IMR-90 (cell line): ENCODE data around the gene FAT1. TPM values are rescaled to one million over a fixed set of nuclear protein-coding genes. Genes with fewer than 3 reads are reported as not detected.

Experiments
- ATAC-seq: fragments of 200-7000 bp; cut with Tn5 transposase; 2 replicates; pipeline ENCODE4 v1.9.1; 2020; ENCODE audit warnings: low read depth, mild to moderate bottlenecking, moderate library complexity
- BruUV-seq: library from RNA; stranded (reverse); fragments of 400-500 nt; replicated peaks from 2 replicates; lab custom pipeline; 2021; lab: Mats Ljungman, UMichigan
- CTCF ChIA-PET: fragments of 300-600 bp; formaldehyde crosslinking; extraction: SDS; loops from one replicate; lab custom pipeline; 2021; ENCODE audit warnings: antibody characterized with exemption; lab: Yijun Ruan, JAX
- POLR2A ChIA-PET: fragments of 300-600 bp; sonication (Branson Sonifier 250); formaldehyde crosslinking; loops from one replicate; lab custom pipeline; 2022; ENCODE audit warnings: antibody characterized with exemption; ENCODE audit not compliant: unreplicated experiment; lab: Charles Lee
- DNase-seq: peaks from one replicate; pipeline ENCODE4 v3.0.0; 2013
- H2AFZ ChIP-seq: replicated peaks from 2 replicates; pipeline ENCODE3; 2013; ENCODE audit warnings: low read length, mild to moderate bottlenecking; ENCODE audit not compliant: poor library complexity
- H2AK5ac ChIP-seq: 2 replicates; pipeline ENCODE4 v1.6.1; 2013; ENCODE audit warnings: low read depth, low read length, inconsistent platforms
- H2AK9ac ChIP-seq: replicated peaks from 2 replicates; pipeline ENCODE3; 2013; ENCODE audit warnings: mild to moderate bottlenecking, low read depth, low read length, moderate library complexity; ENCODE audit not compliant: poor library complexity
- H2BK120ac ChIP-seq: 2 replicates; pipeline ENCODE4 v1.6.1; 2013; ENCODE audit warnings: low read depth, low read length, inconsistent platforms
- H2BK15ac ChIP-seq: 3 replicates; pipeline ENCODE4 v1.6.1; 2013; ENCODE audit warnings: low read depth, low read length, inconsistent platforms
- H2BK20ac ChIP-seq: 2 replicates; pipeline ENCODE4 v1.6.1; 2013; ENCODE audit warnings: low read depth, mild to moderate bottlenecking, inconsistent platforms, low read length, moderate library complexity
- H2BK5ac ChIP-seq: 2 replicates; pipeline ENCODE4 v1.6.1; 2013; ENCODE audit warnings: mild to moderate bottlenecking, low read depth, low read length, inconsistent platforms; ENCODE audit not compliant: poor library complexity, severe bottlenecking
- H3K14ac ChIP-seq: replicated peaks from 2 replicates; pipeline ENCODE4 v1.6.1; 2013; ENCODE audit warnings: low read depth, low read length, inconsistent platforms
- H3K18ac ChIP-seq: 2 replicates; pipeline ENCODE4 v1.6.1; 2013; ENCODE audit warnings: low read depth, low read length, control low read depth
- H3K23ac ChIP-seq: 2 replicates; pipeline ENCODE4 v1.6.1; 2013; ENCODE audit warnings: low read depth, low read length, inconsistent platforms
- H3K27ac ChIP-seq: 2 replicates; pipeline ENCODE4 v1.5.1; 2013; ENCODE audit warnings: mild to moderate bottlenecking, control low read depth, low read length; ENCODE audit not compliant: insufficient read depth
- H3K27me3 ChIP-seq: 2 replicates; pipeline ENCODE4 v1.6.1; 2013; ENCODE audit warnings: low read length; ENCODE audit not compliant: control insufficient read depth, insufficient read depth
- H3K36me3 ChIP-seq: 2 replicates; pipeline ENCODE4 v1.6.1; 2013; ENCODE audit warnings: low read length, mixed read lengths; ENCODE audit not compliant: control insufficient read depth, insufficient read depth
- H3K4ac ChIP-seq: 2 replicates; pipeline ENCODE4 v1.6.1; 2013; ENCODE audit warnings: low read depth, low read length, inconsistent platforms
- H3K4me1 ChIP-seq: 2 replicates; pipeline ENCODE4 v1.6.1; 2013; ENCODE audit warnings: low read length, mixed read lengths; ENCODE audit not compliant: control insufficient read depth, insufficient read depth
- H3K4me2 ChIP-seq: 2 replicates; pipeline ENCODE4 v1.6.1; 2013; ENCODE audit warnings: low read depth, mild to moderate bottlenecking, control low read depth, low read length, moderate library complexity
- H3K4me3 ChIP-seq: 2 replicates; pipeline ENCODE4 v1.5.1; 2013; ENCODE audit warnings: low read depth, mild to moderate bottlenecking, control low read depth, low read length, moderate library complexity; ENCODE audit not compliant: insufficient read depth
- H3K56ac ChIP-seq: 2 replicates; pipeline ENCODE4 v1.6.1; 2013; ENCODE audit warnings: low read length, inconsistent platforms; ENCODE audit not compliant: insufficient read depth; ENCODE audit errors: extremely low read depth
- H3K79me1 ChIP-seq, 2 experiments: 2 replicates each; pipeline ENCODE4 v1.6.1; 2013; ENCODE audit warnings: low read length in 2 of 2, inconsistent platforms in 1 of 2, low read depth in 1 of 2
- H3K9ac ChIP-seq: 2 replicates; pipeline ENCODE4 v1.6.1; 2013; ENCODE audit warnings: low read depth, low read length, control low read depth
- H3K9me1 ChIP-seq: 2 replicates; pipeline ENCODE4 v1.6.1; 2013; ENCODE audit warnings: low read length, inconsistent platforms; ENCODE audit not compliant: insufficient read depth
- H3K9me3 ChIP-seq: 2 replicates; pipeline ENCODE4 v1.6.1; 2013; ENCODE audit warnings: low read length; ENCODE audit not compliant: control insufficient read depth, insufficient read depth
- H4K20me1 ChIP-seq: 2 replicates; pipeline ENCODE4 v1.6.1; 2013; ENCODE audit warnings: low read length, inconsistent platforms; ENCODE audit not compliant: insufficient read depth
- H4K5ac ChIP-seq: 2 replicates; pipeline ENCODE4 v1.6.1; 2013; ENCODE audit warnings: mild to moderate bottlenecking, low read depth, low read length, control low read depth
- H4K8ac ChIP-seq, 2 experiments: 2 replicates each; pipeline ENCODE4 v1.6.1; 2013; ENCODE audit warnings: low read depth in 2 of 2, low read length in 2 of 2, control low read depth in 1 of 2, inconsistent platforms in 1 of 2
- H4K91ac ChIP-seq: 2 replicates; pipeline ENCODE4 v1.6.1; 2013; ENCODE audit warnings: low read depth, low read length, inconsistent platforms; ENCODE audit not compliant: insufficient read depth
- BHLHE40 ChIP-seq: fragments of 150-350 bp; IDR thresholded peaks from 2 replicates; pipeline ENCODE4 v1.6.1; 2016; ENCODE audit warnings: mild to moderate bottlenecking, low read depth, low read length
- CEBPB ChIP-seq: IDR thresholded peaks from 2 replicates; pipeline ENCODE4 v1.6.1; 2012; ENCODE audit warnings: low read depth, low read length, improper control_type of control experiment
- CHD1 ChIP-seq: IDR thresholded peaks from 2 replicates; pipeline ENCODE4 v1.6.1; 2012; ENCODE audit warnings: low read depth, low read length, improper control_type of control experiment
- CTCF ChIP-seq: conservative IDR thresholded peaks from 2 replicates; pipeline ENCODE4 v1.5.1; 2012; ENCODE audit warnings: mild to moderate bottlenecking, low read depth, low read length, improper control_type of control experiment
- ELK1 ChIP-seq: fragments of 150-350 bp; IDR thresholded peaks from 2 replicates; pipeline ENCODE4 v1.6.1; 2016; ENCODE audit warnings: low read depth, mild to moderate bottlenecking, low read length, moderate library complexity, borderline replicate concordance
- FOS ChIP-seq: fragments of 150-350 bp; IDR thresholded peaks from 2 replicates; pipeline ENCODE4 v1.6.1; 2016; ENCODE audit warnings: low read depth, low read length
- MAFK ChIP-seq: IDR thresholded peaks from 2 replicates; pipeline ENCODE4 v1.6.1; 2012; ENCODE audit warnings: low read depth, low read length, improper control_type of control experiment
- MXI1 ChIP-seq: IDR thresholded peaks from 2 replicates; pipeline ENCODE4 v1.6.1; 2012; ENCODE audit warnings: low read depth, mild to moderate bottlenecking, low read length, moderate library complexity, borderline replicate concordance
- NFE2L2 ChIP-seq: fragments of 150-350 bp; IDR thresholded peaks from 2 replicates; pipeline ENCODE4 v1.6.1; 2016; ENCODE audit warnings: low read depth, mild to moderate bottlenecking, low read length
- RAD21 ChIP-seq: IDR thresholded peaks from 2 replicates; pipeline ENCODE4 v1.6.1; 2012; ENCODE audit warnings: low read length, improper control_type of control experiment
- RCOR1 ChIP-seq: IDR thresholded peaks from 2 replicates; pipeline ENCODE4 v1.6.1; 2012; ENCODE audit warnings: mild to moderate bottlenecking, low read length, improper control_type of control experiment; ENCODE audit not compliant: insufficient replicate concordance
- RFX5 ChIP-seq: IDR thresholded peaks from 2 replicates; pipeline ENCODE4 v1.8.0; 2012; ENCODE audit warnings: low read depth, mild to moderate bottlenecking, low read length, moderate library complexity
- SMC3 ChIP-seq: fragments of 150-350 bp; IDR thresholded peaks from 2 replicates; pipeline ENCODE4 v1.6.1; 2016; ENCODE audit warnings: low read depth, mild to moderate bottlenecking, antibody characterized with exemption, low read length, moderate library complexity
- USF2 ChIP-seq: fragments of 150-350 bp; IDR thresholded peaks from 2 replicates; pipeline ENCODE4 v1.6.1; 2017; ENCODE audit warnings: mild to moderate bottlenecking, antibody characterized with exemption, low read length, low read depth
- WGBS, 2 experiments: methylation state at CpG; one replicate each; pipeline versions ENCODE4 v1.1.5 to v1.1.7; 2013; ENCODE audit warnings: missing lambda C conversion rate in 2 of 2; ENCODE audit not compliant: insufficient read length in 1 of 2; ENCODE audit errors: extremely low coverage in 2 of 2; 5-methylcytosine and 5-hydroxymethylcytosine counted together
- dilution Hi-C: fragments of 300-500 bp; cut with HindIII; formaldehyde crosslinking; loops from one replicate; pipeline ENCODE4 v1.14.3; 2018; ENCODE audit warnings: low sequenced_read_pairs; ENCODE audit not compliant: unreplicated experiment
- in situ Hi-C: fragments of 300-500 bp; cut with MboI; formaldehyde crosslinking; loops from 3 replicates; pipeline ENCODE4 v1.14.3; 2019; ENCODE audit warnings: low sequenced_read_pairs, inconsistent platforms, mixed read lengths
- intact Hi-C: fragments of 100-400 bp; cut with micrococcal nuclease; formaldehyde crosslinking; loops from 2 replicates; pipeline ENCODE4 v1.10.0; 2022
- polyA plus RNA-seq, 3 experiments: library from polyadenylated mRNA; depleted of rRNA; stranded (reverse); fragments of >200 nt; gene quantifications; 2 replicates each; pipeline ENCODE4 v1.2.3, GENCODE V29; 2012; ENCODE audit warnings: low replicate concordance in 1 of 3
- total RNA-seq: library from RNA; depleted of rRNA; stranded (reverse); fragments of >200 nt; gene quantifications from 2 replicates; pipeline ENCODE4 v1.2.3, GENCODE V29; 2012

Gene FAT1
- total and polyA plus RNA-seq, 2 of the 4 experiments (the other 2 are of a cell fraction) = 156 to 519 TPM

- peak overlapping the region; percentile 71; the same call in 1 of the 2 replicates for H2BK120ac ChIP-seq
- ChIA-PET CTCF (no interaction called here), POLR2A (no interaction called here)
- H3K56ac ChIP-seq = no peak overlapping the region
- peak overlapping the region; percentile 24; the same call in 1 of the 2 replicates for H3K4ac ChIP-seq
- peak overlapping the region; percentile 62; the same call in 1 of the 2 replicates for H2BK20ac ChIP-seq
- intact Hi-C loops (loop anchor here (5.0 kb wide), 1 partner anchor 1737 kb away; no protein-coding TSS in a partner anchor), in situ Hi-C loops (no loop called here), dilution Hi-C loops (no loop called here)
- ATAC-seq (peak; percentile 75), DNase-seq (peak; percentile 95)
- no peaks in the 10 kb centered on the region for H3K79me1 ChIP-seq
- no peak overlapping the region for H3K4me2 ChIP-seq
- no peak overlapping the region for H2AFZ ChIP-seq
- TF ChIP-seq CEBPB (peak; percentile 90), MXI1 (no peak), MAFK (peak; percentile 26; the same call in 1 of the 2 replicates), BHLHE40 (0 out of 2 replicates have a peak, but pooled peaks have one; percentile 15), CHD1 (no peak), SMC3 (no peak), FOS (no peak), ELK1 (no peak), RCOR1 (peak; percentile 78), NFE2L2 (peak; percentile 78), CTCF (no peak), RAD21 (no peak), USF2 (no peak), RFX5 (no peak)
- H3K9me1 ChIP-seq = no peaks in the 10 kb centered on the region; the same call in 1 of the 2 replicates
- H2BK5ac ChIP-seq = peak overlapping the region; percentile 66
- no peak overlapping the region for H3K9ac ChIP-seq
- peaks cover 5% of the 10 kb centered on the region for H3K4me1 ChIP-seq
- peak overlapping the region; percentile 3; the same call in 1 of the 2 replicates for H4K5ac ChIP-seq
- peak overlapping the region; percentile 33; the same call in 1 of the 2 replicates for H4K91ac ChIP-seq
- 20% methylated on average over 1 of the region's 6 CpGs; no CpG with 5 or more reads in 1 of the 2 experiments for WGBS, 2 experiments
- H3K14ac ChIP-seq = peak overlapping the region; percentile 61; the same call in 1 of the 2 replicates
- H4K8ac ChIP-seq = peak overlapping the region; percentile 15 to 37; a peak in 1 of 4 replicates
- no peaks in the 10 kb centered on the region for H3K36me3 ChIP-seq
- no peaks in the 10 kb centered on the region for H4K20me1 ChIP-seq
- H3K27ac ChIP-seq = no peak overlapping the region
- H2BK15ac ChIP-seq = peak overlapping the region; percentile 78; the same call in 1 of the 3 replicates
- peak overlapping the region; percentile 42; the same call in 1 of the 2 replicates for H3K18ac ChIP-seq
- no peak overlapping the region for H2AK9ac ChIP-seq
- H3K27me3 ChIP-seq = no peaks in the 10 kb centered on the region
- H3K23ac ChIP-seq = no peak overlapping the region
- H3K9me3 ChIP-seq = no peaks in the 10 kb centered on the region
- no peak overlapping the region for H3K4me3 ChIP-seq
- H2AK5ac ChIP-seq = 0 out of 2 replicates have a peak overlapping the region, but pooled peaks have one; percentile 33
- no TSS peak for BruUV-seq
Measured at GRCh38 chr4:186760576-186760975, 36.9 kb upstream of the FAT1 start.
